CD4-positive, alpha-beta T cell (primary cell): ENCODE results near the gene MYO9A. TPM values are rescaled to one million over a fixed set of nuclear protein-coding genes. Genes with fewer than 3 reads are reported as not detected.

Experiments
- ATAC-seq: fragments of 200-7000 bp; cut with Tn5 transposase; one replicate; pipeline ENCODE4 v1.10.0; 2022; ENCODE audit warnings: mild to moderate bottlenecking; ENCODE audit not compliant: poor library complexity
- CTCF ChIA-PET: fragments of 350-600 bp; sonication (Branson Sonifier 250); formaldehyde crosslinking; loops from one replicate; lab custom pipeline; 2021; ENCODE audit warnings: antibody characterized with exemption, inconsistent platforms; lab: Charles Lee
- POLR2A ChIA-PET: fragments of 350-600 bp; sonication (Branson Sonifier 250); formaldehyde crosslinking; loops from one replicate; lab custom pipeline; 2021; ENCODE audit warnings: antibody characterized with exemption, inconsistent platforms; lab: Charles Lee
- DNase-seq, 14 experiments: peaks; one replicate each; pipeline ENCODE4 v3.0.0-alpha.2; 2013 to 2020; ENCODE audit warnings: mixed read lengths in 2 of 14
- H3K27ac ChIP-seq, 2 donors: one replicate each; pipeline versions ENCODE4 v1.5.1 to v1.7.0; 2013; ENCODE audit warnings: low read length in 2 of 2, low read depth in 1 of 2, mild to moderate bottlenecking in 1 of 2
- H3K27me3 ChIP-seq, 2 experiments: 1 replicate in 1 of 2; 2 replicates in 1 of 2; pipeline versions ENCODE4 v1.6.1 to v1.7.0; 2013; ENCODE audit warnings: low read length in 2 of 2, control low read depth in 1 of 2, mild to moderate bottlenecking in 1 of 2, moderate library complexity in 1 of 2; ENCODE audit not compliant: insufficient read depth in 2 of 2, control insufficient read depth in 1 of 2
- H3K36me3 ChIP-seq: one replicate; pipeline ENCODE4 v1.6.1; 2013; ENCODE audit warnings: low read length, control low read depth; ENCODE audit not compliant: insufficient read depth
- H3K4me1 ChIP-seq: one replicate; pipeline ENCODE4 v1.6.1; 2013; ENCODE audit warnings: low read length, control low read depth; ENCODE audit not compliant: insufficient read depth
- H3K4me3 ChIP-seq: one replicate; pipeline ENCODE4 v1.5.1; 2013; ENCODE audit warnings: mild to moderate bottlenecking, low read length, moderate library complexity
- H3K9me3 ChIP-seq, 2 experiments: 1 replicate in 1 of 2; 2 replicates in 1 of 2; pipeline versions ENCODE4 v1.6.1 to v1.7.0; 2013; ENCODE audit warnings: low read length in 2 of 2, mild to moderate bottlenecking in 2 of 2, control low read depth in 1 of 2, moderate library complexity in 1 of 2; ENCODE audit not compliant: control insufficient read depth in 1 of 2, insufficient read depth in 1 of 2
- H3K27ac Mint-ChIP-seq: one replicate; pipeline ENCODE4 v1.8.0; 2020; ENCODE audit warnings: mixed read lengths
- H3K27me3 Mint-ChIP-seq: one replicate; pipeline ENCODE4 v1.8.0; 2021; ENCODE audit warnings: mixed read lengths
- H3K36me3 Mint-ChIP-seq: one replicate; pipeline ENCODE4 v1.8.0; 2021; ENCODE audit warnings: low read depth, mixed read lengths
- H3K4me1 Mint-ChIP-seq: one replicate; pipeline ENCODE4 v1.8.0; 2021; ENCODE audit warnings: low read depth, mixed read lengths
- H3K4me3 Mint-ChIP-seq: one replicate; pipeline ENCODE4 v1.8.0; 2020; ENCODE audit warnings: mild to moderate bottlenecking, mixed read lengths
- H3K9me3 Mint-ChIP-seq: one replicate; pipeline ENCODE4 v1.8.0; 2020; ENCODE audit warnings: mixed read lengths
- intact Hi-C, 2 experiments: fragments of 100-400 bp; cut with DNase I in 1 of 2; cut with micrococcal nuclease in 1 of 2; formaldehyde crosslinking; loops; one replicate each; pipeline versions ENCODE4 v1.15.1 to v1.9.0; 2023 to 2025; cut with DNase I, micrococcal nuclease
- total RNA-seq, 174 experiments: library from RNA in 2 of 174; stranded (reverse) in 2 of 174; gene quantifications; one replicate each; pipeline ENCODE4 v1.2.3 and lab custom pipeline; 2021 to 2026
- TF ChIP-seq, protein P1 (sequence below): fragments of 200-600 bp; IDR thresholded peaks from one replicate; pipeline ENCODE4 v1.8.0; 2022; ENCODE audit warnings: antibody characterized with exemption, mild to moderate bottlenecking

Gene MYO9A
- total RNA-seq, 2 experiments from 2014 or later, result 23.4 to 29.1 TPM

DNA sequence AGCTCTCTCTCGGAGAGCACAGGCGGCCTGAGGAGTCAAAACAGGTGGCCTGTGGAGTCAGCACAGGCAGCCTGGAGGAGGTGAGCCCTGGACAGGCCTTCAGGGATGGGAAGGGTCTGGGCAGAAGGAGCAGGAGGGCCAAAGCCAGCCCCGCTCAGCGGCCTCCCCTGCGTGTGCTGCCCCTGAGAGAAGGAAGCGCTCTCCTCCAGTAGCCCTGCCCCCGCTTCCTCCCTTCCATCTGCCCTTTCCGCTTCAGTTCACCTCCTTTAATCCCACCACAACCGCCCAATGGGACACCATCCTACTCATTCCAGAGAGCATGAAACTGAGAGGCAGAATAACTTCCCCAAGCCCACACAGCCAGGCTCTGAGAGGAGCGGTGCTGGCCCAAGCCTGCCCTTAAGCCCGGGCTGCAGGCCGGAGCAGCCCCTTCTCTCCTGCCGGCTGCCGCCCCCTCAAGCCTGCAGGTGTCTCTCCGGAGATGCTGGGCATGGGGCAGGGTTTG, 310.8 kb downstream of the MYO9A start:
- intact Hi-C loops, result no loop called here
- Histone ChIP-seq H3K9me3 (peaks cover 0 to 7% of the 10 kb centered on the region in 2 experiments), H3K27ac (no peak overlapping the region), H3K27me3 (no peaks in the 10 kb centered on the region), H3K4me1 (no peaks in the 10 kb centered on the region), H3K36me3 (no peaks in the 10 kb centered on the region), H3K4me3 (no peak overlapping the region)
- no peaks in the 10 kb centered on the region for H3K36me3 Mint-ChIP-seq
- H3K27ac Mint-ChIP-seq, result no peak overlapping the region
- no peak overlapping the region for H3K4me3 Mint-ChIP-seq
- no peaks in the 10 kb centered on the region for H3K4me1 Mint-ChIP-seq
- CTCF ChIA-PET, result no interaction called here
- TF ChIP-seq, protein P1, sequence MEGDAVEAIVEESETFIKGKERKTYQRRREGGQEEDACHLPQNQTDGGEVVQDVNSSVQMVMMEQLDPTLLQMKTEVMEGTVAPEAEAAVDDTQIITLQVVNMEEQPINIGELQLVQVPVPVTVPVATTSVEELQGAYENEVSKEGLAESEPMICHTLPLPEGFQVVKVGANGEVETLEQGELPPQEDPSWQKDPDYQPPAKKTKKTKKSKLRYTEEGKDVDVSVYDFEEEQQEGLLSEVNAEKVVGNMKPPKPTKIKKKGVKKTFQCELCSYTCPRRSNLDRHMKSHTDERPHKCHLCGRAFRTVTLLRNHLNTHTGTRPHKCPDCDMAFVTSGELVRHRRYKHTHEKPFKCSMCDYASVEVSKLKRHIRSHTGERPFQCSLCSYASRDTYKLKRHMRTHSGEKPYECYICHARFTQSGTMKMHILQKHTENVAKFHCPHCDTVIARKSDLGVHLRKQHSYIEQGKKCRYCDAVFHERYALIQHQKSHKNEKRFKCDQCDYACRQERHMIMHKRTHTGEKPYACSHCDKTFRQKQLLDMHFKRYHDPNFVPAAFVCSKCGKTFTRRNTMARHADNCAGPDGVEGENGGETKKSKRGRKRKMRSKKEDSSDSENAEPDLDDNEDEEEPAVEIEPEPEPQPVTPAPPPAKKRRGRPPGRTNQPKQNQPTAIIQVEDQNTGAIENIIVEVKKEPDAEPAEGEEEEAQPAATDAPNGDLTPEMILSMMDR, result no peak
- DNase-seq, result no peak
- H3K9me3 Mint-ChIP-seq, result no peaks in the 10 kb centered on the region
- POLR2A ChIA-PET, result no interaction called here
- ATAC-seq, result no peak
- H3K27me3 Mint-ChIP-seq, result peaks cover 9% of the 10 kb centered on the region

DNA sequence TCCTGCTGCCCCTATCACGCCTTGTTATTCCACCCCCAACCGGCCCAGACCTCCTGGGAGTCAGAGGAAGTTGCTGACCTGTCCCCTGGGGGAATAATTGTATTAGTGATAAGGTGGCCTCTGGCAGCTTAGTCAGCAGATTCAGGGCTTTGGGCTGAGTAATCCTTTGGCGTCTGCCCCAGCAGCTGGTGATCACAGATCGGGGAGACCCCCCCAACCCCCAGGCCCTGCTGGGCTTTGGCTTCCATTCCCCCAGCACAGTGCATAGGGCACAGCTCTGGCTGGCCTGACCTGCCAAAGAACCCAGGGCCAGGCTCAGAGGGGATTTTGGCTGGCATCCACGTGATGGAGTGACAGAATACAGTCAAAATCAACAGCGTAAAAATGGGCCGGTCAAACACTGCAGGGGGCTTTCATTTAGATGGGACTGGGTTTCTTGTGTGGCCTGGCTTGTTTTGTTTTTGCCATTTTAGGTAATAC, 311.5 kb downstream of the MYO9A start:
- Mint-ChIP-seq H3K4me3 (no peak overlapping the region), H3K36me3 (no peaks in the 10 kb centered on the region), H3K9me3 (no peaks in the 10 kb centered on the region), H3K27me3 (peaks cover 9% of the 10 kb centered on the region), H3K27ac (no peak overlapping the region), H3K4me1 (no peaks in the 10 kb centered on the region)
- Histone ChIP-seq H3K4me3 (no peak overlapping the region), H3K36me3 (no peaks in the 10 kb centered on the region), H3K4me1 (no peaks in the 10 kb centered on the region), H3K27ac (no peak overlapping the region), H3K27me3 (peaks cover 0 to 4% of the 10 kb centered on the region in 2 experiments), H3K9me3 (peaks cover 0 to 8% of the 10 kb centered on the region in 2 experiments)
- ATAC-seq (no peak), DNase-seq (no peak)
- ChIA-PET CTCF (no interaction called here), POLR2A (no interaction called here)
- TF ChIP-seq, protein P1, result no peak
- intact Hi-C loops, result no loop called here

DNA sequence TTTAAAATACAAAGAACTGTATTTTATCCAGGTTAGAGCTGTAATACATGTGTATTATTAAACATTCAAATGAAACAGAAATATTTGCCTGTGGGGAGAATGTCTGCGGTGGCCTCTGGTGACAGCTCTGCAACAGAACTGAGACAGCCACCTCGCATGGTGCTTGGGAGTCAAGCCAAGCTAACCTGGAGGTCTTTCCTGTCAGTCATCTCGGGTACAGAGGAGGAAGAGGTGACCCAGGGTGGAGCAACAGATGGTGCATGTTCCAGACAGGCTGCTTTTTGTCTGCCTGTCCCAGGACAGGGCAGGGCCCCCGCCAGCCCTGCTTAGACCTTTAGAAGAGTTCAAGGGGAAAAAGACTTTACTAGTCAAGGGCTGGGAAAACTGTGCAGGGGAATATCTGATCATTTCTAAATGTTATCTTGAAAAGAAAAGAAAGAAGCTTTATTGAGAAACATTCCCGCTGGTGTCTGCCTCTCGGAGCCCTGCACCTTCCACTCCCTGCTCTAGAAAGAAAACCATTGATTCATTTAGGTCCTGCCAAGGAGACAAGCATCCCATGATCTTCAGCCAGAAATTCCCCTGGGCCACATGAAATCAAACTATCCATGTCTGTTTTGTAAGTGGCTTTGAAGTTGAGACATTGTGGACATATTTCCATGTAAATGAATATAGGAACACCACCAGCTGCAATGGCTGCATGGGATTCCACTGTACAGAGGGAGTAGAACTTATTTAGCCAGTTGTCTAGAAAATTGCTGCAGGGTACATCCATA, 313.1 kb downstream of the MYO9A start:
- ChIA-PET CTCF (no interaction called here), POLR2A (no interaction called here)
- Mint-ChIP-seq H3K27me3 (peaks cover 20% of the 10 kb centered on the region), H3K36me3 (no peaks in the 10 kb centered on the region), H3K4me1 (no peaks in the 10 kb centered on the region), H3K9me3 (no peaks in the 10 kb centered on the region), H3K4me3 (no peak overlapping the region), H3K27ac (no peak overlapping the region)
- intact Hi-C loops, result loop anchor here in 1 of 2 experiments (5.0 kb wide), 1 partner anchor 63 kb away; no protein-coding TSS in a partner anchor
- Histone ChIP-seq H3K4me1 (no peaks in the 10 kb centered on the region), H3K9me3 (peaks cover 0 to 8% of the 10 kb centered on the region in 2 experiments), H3K27ac (no peak overlapping the region), H3K36me3 (no peaks in the 10 kb centered on the region), H3K4me3 (no peak overlapping the region), H3K27me3 (peaks cover 6 to 13% of the 10 kb centered on the region in 2 experiments)
- TF ChIP-seq, protein P1, result no peak
- no peak for DNase-seq
- no peak for ATAC-seq
